Activated CD8-positive, alpha-beta T cell treated with anti-CD3 and anti-CD28 coated beads for 36 hours (primary cell): ENCODE results near the gene TBCC. TPM values are rescaled to one million over a fixed set of nuclear protein-coding genes. Genes with fewer than 3 reads are reported as not detected.

Experiments used
- ATAC-seq: fragments of 200-7000 bp; cut with Tn5 transposase; one replicate; pipeline ENCODE4 v1.10.0; 2021; ENCODE audit warnings: mild to moderate bottlenecking, moderate library complexity
- CTCF ChIA-PET: fragments of 350-600 bp; sonication (Branson Sonifier 250); formaldehyde crosslinking; loops from one replicate; lab custom pipeline; 2021; ENCODE audit warnings: antibody characterized with exemption; lab: Charles Lee
- POLR2A ChIA-PET: fragments of 350-600 bp; sonication (Branson Sonifier 250); formaldehyde crosslinking; loops from one replicate; lab custom pipeline; 2021; ENCODE audit warnings: antibody characterized with exemption; lab: Charles Lee
- DNase-seq: peaks from one replicate; pipeline ENCODE4 v3.0.0-alpha.2; 2020
- H3K27ac Mint-ChIP-seq: one replicate; pipeline ENCODE4 v1.8.0; 2021; ENCODE audit warnings: mild to moderate bottlenecking, mixed read lengths
- H3K27me3 Mint-ChIP-seq: one replicate; pipeline ENCODE4 v1.8.0; 2021; ENCODE audit warnings: mixed read lengths
- H3K36me3 Mint-ChIP-seq: one replicate; pipeline ENCODE4 v1.8.0; 2021; ENCODE audit warnings: low read depth, mixed read lengths
- H3K4me1 Mint-ChIP-seq: one replicate; pipeline ENCODE4 v1.8.0; 2021; ENCODE audit warnings: low read depth, mixed read lengths
- H3K4me3 Mint-ChIP-seq: one replicate; pipeline ENCODE4 v1.8.0; 2021; ENCODE audit warnings: mild to moderate bottlenecking, moderate library complexity, mixed read lengths
- H3K9me3 Mint-ChIP-seq: one replicate; pipeline ENCODE4 v1.8.0; 2021; ENCODE audit warnings: mixed read lengths
- CTCF ChIP-seq: fragments of 200-600 bp; IDR thresholded peaks from one replicate; pipeline ENCODE4 v1.8.0; 2022; ENCODE audit warnings: antibody characterized with exemption, mild to moderate bottlenecking
- intact Hi-C: fragments of 100-400 bp; cut with micrococcal nuclease; formaldehyde crosslinking; loops from one replicate; pipeline ENCODE4 v1.10.0; 2022
- total RNA-seq, 2 experiments: library from RNA; stranded (reverse); gene quantifications; one replicate each; pipeline ENCODE4 v1.2.3, GENCODE V29; 2021

The TBCC gene
- total RNA-seq, 2 experiments from 2014 or later: 16.0 to 16.3 TPM

- Mint-ChIP-seq H3K27me3 (no peaks in the 10 kb centered on the region), H3K9me3 (no peaks in the 10 kb centered on the region), H3K4me3 (no peak overlapping the region), H3K4me1 (no peaks in the 10 kb centered on the region), H3K27ac (no peak overlapping the region), H3K36me3 (peaks cover 6% of the 10 kb centered on the region)
- intact Hi-C loops: no loop called here
- no peak for TF ChIP-seq CTCF
- ChIA-PET POLR2A (interaction anchor here (0.8 to 1.3 kb wide), 5 partner anchors 11 to 41 kb away, joined by 3 to 5 read pairs (median 3); partner anchors contain the start of genes BICRAL and TBCC), CTCF (interaction anchor here (1.2 to 1.5 kb wide), 2 partner anchors 9 to 11 kb away, joined by 4 read pairs; no protein-coding TSS in a partner anchor)
- ATAC-seq (no peak), DNase-seq (no peak)
These were observed 13.0 kb upstream of the TBCC start for GRCh38 chr6:42758756-42759430.

GRCh38 chr6:42756722-42757121, 10.8 kb upstream of the TBCC start:
- CTCF ChIA-PET: no interaction called here
- H3K27me3 Mint-ChIP-seq: no peaks in the 10 kb centered on the region
- H3K36me3 Mint-ChIP-seq: peaks cover 9% of the 10 kb centered on the region
- POLR2A ChIA-PET: interaction anchor here (1.9 kb wide), 1 partner anchor 14 kb away, joined by 7 read pairs; no protein-coding TSS in a partner anchor
- no peak for TF ChIP-seq CTCF
- intact Hi-C loops: no loop called here
- DNase-seq: no peak
- H3K4me1 Mint-ChIP-seq: peaks cover 4% of the 10 kb centered on the region
- no peaks in the 10 kb centered on the region for H3K9me3 Mint-ChIP-seq
- H3K27ac Mint-ChIP-seq: no peak overlapping the region
- no peak overlapping the region for H3K4me3 Mint-ChIP-seq
- no peak for ATAC-seq

GRCh38 chr6:42754759-42755158, 8.9 kb upstream of the TBCC start:
- H3K9me3 Mint-ChIP-seq: no peaks in the 10 kb centered on the region
- no peak overlapping the region for H3K27ac Mint-ChIP-seq
- ChIA-PET POLR2A (interaction anchor here (1.9 kb wide), 1 partner anchor 16 kb away, joined by 7 read pairs; no protein-coding TSS in a partner anchor), CTCF (no interaction called here)
- H3K4me3 Mint-ChIP-seq: no peak overlapping the region
- H3K4me1 Mint-ChIP-seq: peaks cover 6% of the 10 kb centered on the region
- TF ChIP-seq CTCF: no peak
- intact Hi-C loops: no loop called here
- peaks cover 9% of the 10 kb centered on the region for H3K36me3 Mint-ChIP-seq
- ATAC-seq (no peak), DNase-seq (no peak)
- H3K27me3 Mint-ChIP-seq: no peaks in the 10 kb centered on the region

GRCh38 chr6:42751055-42751454, 5.2 kb upstream of the TBCC start:
- no peak for ATAC-seq
- TF ChIP-seq CTCF: no peak
- Mint-ChIP-seq H3K9me3 (no peaks in the 10 kb centered on the region), H3K27ac (no peak overlapping the region), H3K36me3 (peaks cover 10% of the 10 kb centered on the region), H3K27me3 (no peaks in the 10 kb centered on the region), H3K4me1 (peaks cover 23% of the 10 kb centered on the region), H3K4me3 (no peak overlapping the region)
- POLR2A ChIA-PET: interaction anchor here (1.2 to 10.2 kb wide), 2 partner anchors 20 to 32 kb away, joined by 3 to 119 read pairs; partner anchors contain the start of gene BICRAL
- intact Hi-C loops: no loop called here
- CTCF ChIA-PET: no interaction called here
- no peak for DNase-seq
